GM21526 (cell line): ENCODE data around the gene PDE4B.
"Not testable (repeated sequence)": the region's sequence is repeated elsewhere in the genome, so short reads cannot be mapped to it uniquely, and the experiment has no call there.

Experiments used
- ATAC-seq: cut with Tn5 transposase; IDR thresholded peaks from one replicate; pipeline ENCODE4 v1.9.1; 2021; ENCODE audit warnings: moderate library complexity; ENCODE audit not compliant: unreplicated experiment, low FRiP score

Gene PDE4B

GRCh38 chr1:65948609-65949229, 156.0 kb downstream of the PDE4B start:
- ATAC-seq, result no peak

- ATAC-seq, result no peak
Observed at GRCh38 chr1:65949230-65949626, 156.5 kb downstream of the PDE4B start.

GRCh38 chr1:65949933-65950332, 157.2 kb downstream of the PDE4B start:
- ATAC-seq, result no peak

- ATAC-seq, result no peak
Observed at GRCh38 chr1:65952696-65953095, 160.0 kb downstream of the PDE4B start.

- ATAC-seq, result no peak
Observed at GRCh38 chr1:65953170-65953569, 160.5 kb downstream of the PDE4B start.

GRCh38 chr1:65955071-65955470, 162.4 kb downstream of the PDE4B start:
- ATAC-seq, result no peak

- no peak for ATAC-seq
Observed at GRCh38 chr1:65955503-65955902, 162.8 kb downstream of the PDE4B start.

- ATAC-seq, result no peak
Observed at GRCh38 chr1:65958561-65959350, 166.1 kb downstream of the PDE4B start.

GRCh38 chr1:65959896-65960567, 167.3 kb downstream of the PDE4B start:
- no peak for ATAC-seq

GRCh38 chr1:65963156-65963888, 170.6 kb downstream of the PDE4B start:
- no peak for ATAC-seq

GRCh38 chr1:65964123-65964522, 171.4 kb downstream of the PDE4B start:
- ATAC-seq, result no peak

GRCh38 chr1:65965112-65965996, 172.7 kb downstream of the PDE4B start:
- no peak for ATAC-seq

GRCh38 chr1:65967492-65967891, 174.8 kb downstream of the PDE4B start:
- not testable (repeated sequence) for ATAC-seq

- ATAC-seq, result no peak
Observed at GRCh38 chr1:65971547-65971946, 178.9 kb downstream of the PDE4B start.

GRCh38 chr1:65975708-65976107, 183.0 kb downstream of the PDE4B start:
- no peak for ATAC-seq

- ATAC-seq, result no peak
Observed at GRCh38 chr1:65979136-65980044, 186.7 kb downstream of the PDE4B start.

GRCh38 chr1:65980237-65980636, 187.5 kb downstream of the PDE4B start:
- no peak for ATAC-seq

GRCh38 chr1:65983500-65983899, 190.8 kb downstream of the PDE4B start:
- ATAC-seq, result no peak
